ENCODE measurements around the gene TCP11L1.
"Not testable (repeated sequence)": the region's sequence is repeated elsewhere in the genome, so short reads cannot be mapped to it uniquely, and the experiment has no call there.

TCP11L1 gene

GRCh38 chr11:33027233-33027632 lies 12.1 kb upstream of the TCP11L1 start:
- TF ChIP-seq CTCF (conservative IDR thresholded peaks at IDR 0.05; ENCODE audit: low read depth): no peak
- ChIA-PET CTCF (interaction anchor here (1.2 kb wide), 1 partner anchor 38 kb away, joined by 3 read pairs; no protein-coding TSS in a partner anchor), POLR2A (ENCODE audit: low non-redundant PET) (no interaction called here)
- no peak for DNase-seq (ENCODE audit: low spot score)
- no peak overlapping the region for H3K27ac ChIP-seq

GRCh38 chr11:33027846-33028536 lies 11.4 kb upstream of the TCP11L1 start:
- POLR2A ChIA-PET (ENCODE audit: low non-redundant PET): no interaction called here
- DNase-seq (ENCODE audit: low spot score): no peak
- no peak for TF ChIP-seq CTCF (conservative IDR thresholded peaks at IDR 0.05; ENCODE audit: low read depth)
- no peak overlapping the region for H3K27ac ChIP-seq
- CTCF ChIA-PET: interaction anchor here (1.2 kb wide), 1 partner anchor 38 kb away, joined by 3 read pairs; no protein-coding TSS in a partner anchor

- ChIA-PET CTCF (interaction anchor here (0.7 kb wide), 1 partner anchor 62 kb away, joined by 3 read pairs; no protein-coding TSS in a partner anchor), POLR2A (ENCODE audit: low non-redundant PET) (no interaction called here)
- H3K27ac ChIP-seq: no peak overlapping the region
- no peak for DNase-seq (ENCODE audit: low spot score)
- no peak for TF ChIP-seq CTCF (conservative IDR thresholded peaks at IDR 0.05; ENCODE audit: low read depth)
Observed at GRCh38 chr11:33028537-33028914, 10.8 kb upstream of the TCP11L1 start.

- H3K27ac ChIP-seq; DNase-seq (ENCODE audit: low spot score); POLR2A ChIA-PET (ENCODE audit: low non-redundant PET): not testable (repeated sequence)
- CTCF ChIA-PET: interaction anchor here (0.5 to 0.8 kb wide), 3 partner anchors 9 to 657 kb away, joined by 3 to 7 read pairs (median 5); no protein-coding TSS in a partner anchor
Observed at GRCh38 chr11:33029218-33029617, 10.2 kb upstream of the TCP11L1 start.

- CTCF ChIA-PET: no interaction called here
- H3K27ac ChIP-seq: no peak overlapping the region
- TF ChIP-seq CTCF (conservative IDR thresholded peaks at IDR 0.05; ENCODE audit: low read depth): no peak
- no peak for DNase-seq (ENCODE audit: low spot score)
- POLR2A ChIA-PET (ENCODE audit: low non-redundant PET): no interaction called here
Observed at GRCh38 chr11:33033493-33033892, 5.9 kb upstream of the TCP11L1 start.

- DNase-seq (ENCODE audit: low spot score): no peak
- POLR2A ChIA-PET (ENCODE audit: low non-redundant PET): interaction anchor here (0.6 kb wide), 1 partner anchor 21 kb away, joined by 3 read pairs; no protein-coding TSS in a partner anchor
- TF ChIP-seq CTCF (conservative IDR thresholded peaks at IDR 0.05; ENCODE audit: low read depth): no peak
- CTCF ChIA-PET: interaction anchor here (1.0 kb wide), 1 partner anchor 10 kb away, joined by 4 read pairs; no protein-coding TSS in a partner anchor
- no peak overlapping the region for H3K27ac ChIP-seq
Observed at GRCh38 chr11:33035011-33035410, 4.4 kb upstream of the TCP11L1 start.
